Daoy (cell line): Measurements from ENCODE around the gene OLIG1. TPM values are rescaled to one million over a fixed set of nuclear protein-coding genes. Genes with fewer than 3 reads are reported as not detected.

Experiments
- DNase-seq: peaks from one replicate; pipeline ENCODE4 v3.0.0-alpha.2; 2015; ENCODE audit warnings: low read depth
- total RNA-seq: library from RNA; depleted of rRNA; stranded (reverse); fragments of >200 nt; shearing (Covaris generic); gene quantifications from 2 replicates; pipeline ENCODE4 v1.2.3, GENCODE V29; 2014; rRNA removed

The OLIG1 gene
- total RNA-seq, 1 experiment from 2014 or later = not detected

DNA sequence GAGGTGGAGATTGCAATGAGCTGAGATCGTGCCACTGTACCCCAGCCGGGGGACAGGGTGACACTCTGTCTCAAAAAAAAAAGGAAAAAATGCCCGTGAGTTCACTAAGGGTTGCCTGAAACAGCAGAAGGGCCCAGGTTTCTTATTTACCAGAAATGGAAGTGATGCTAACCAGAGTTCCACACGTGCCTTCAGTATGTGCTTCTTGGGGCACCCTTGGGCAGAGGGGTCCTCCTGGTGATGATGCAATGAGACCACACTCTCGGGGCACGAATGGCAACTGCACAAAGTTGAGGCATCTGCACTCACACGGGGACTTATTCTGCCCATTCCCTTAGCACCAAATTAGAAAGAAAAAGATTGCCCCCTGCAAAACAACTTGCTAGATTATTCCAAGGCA is 29.2 kb downstream of the OLIG1 start:
- no peak for DNase-seq

- DNase-seq = no peak
Measured at GRCh38 chr21:33101300-33101911, 31.5 kb downstream of the OLIG1 start.

GRCh38 chr21:33105088-33105487 is 35.1 kb downstream of the OLIG1 start:
- DNase-seq = no peak

- DNase-seq = no peak
Measured at GRCh38 chr21:33108228-33108627, 38.3 kb downstream of the OLIG1 start.

GRCh38 chr21:33109574-33110339 is 39.8 kb downstream of the OLIG1 start:
- peak; percentile 52 for DNase-seq

GRCh38 chr21:33110340-33110715 is 40.4 kb downstream of the OLIG1 start:
- DNase-seq = no peak

GRCh38 chr21:33111577-33111976 is 41.6 kb downstream of the OLIG1 start:
- no peak for DNase-seq

GRCh38 chr21:33112151-33112550 is 42.2 kb downstream of the OLIG1 start:
- no peak for DNase-seq

GRCh38 chr21:33112681-33113080 is 42.7 kb downstream of the OLIG1 start:
- no peak for DNase-seq

DNA sequence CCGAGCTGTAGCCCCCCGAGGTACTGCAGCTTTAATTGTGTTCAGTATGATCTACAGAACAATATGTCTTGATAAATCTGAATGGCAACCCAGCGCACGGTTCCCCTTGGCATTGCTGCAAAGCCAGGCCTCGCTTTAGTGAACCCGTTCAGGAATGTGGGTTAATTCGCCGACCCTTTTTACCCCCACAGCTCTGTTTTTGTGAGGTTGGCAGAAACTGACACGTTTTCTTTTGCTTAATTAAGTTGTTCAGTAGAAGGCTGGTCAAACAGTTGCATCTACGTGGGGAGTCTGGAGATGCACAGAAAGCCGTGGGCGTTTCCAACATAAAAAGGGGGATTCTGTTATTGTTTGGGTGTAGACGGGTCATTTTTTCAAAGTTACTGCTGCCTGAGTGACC is 43.2 kb downstream of the OLIG1 start:
- DNase-seq = no peak

DNA sequence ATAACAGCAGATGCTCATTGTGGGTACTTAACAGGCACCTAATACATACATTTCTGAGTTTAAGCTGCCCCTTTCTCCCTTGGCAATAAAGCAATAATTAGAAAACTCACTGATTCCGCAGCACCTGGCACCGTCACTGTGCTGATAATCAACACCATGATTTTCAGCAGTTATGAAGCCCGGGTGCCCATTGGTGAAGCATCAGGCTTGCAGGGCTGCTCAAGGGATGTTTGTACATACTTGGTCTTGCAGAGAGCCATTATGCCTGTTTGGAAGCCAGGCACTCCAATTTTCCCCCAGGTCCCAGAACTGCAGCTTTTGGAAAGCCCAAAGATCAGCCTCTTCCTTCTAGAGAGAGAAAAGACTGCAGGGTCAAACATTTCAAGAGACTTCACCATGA is 44.3 kb downstream of the OLIG1 start:
- no peak for DNase-seq

GRCh38 chr21:33115631-33116510 is 45.9 kb downstream of the OLIG1 start:
- DNase-seq = no peak

GRCh38 chr21:33116676-33117075 is 46.7 kb downstream of the OLIG1 start:
- no peak for DNase-seq

- DNase-seq = no peak
Measured at GRCh38 chr21:33117101-33117888, 47.4 kb downstream of the OLIG1 start.

Other genes with a start within 250 kb of the OLIG1 start
- gene OLIG2, start 44.2 kb upstream of the OLIG1 start, total RNA-seq = 1.3 and 3.1 TPM in 2 replicates
- 4.7 and 8.0 TPM in 2 replicates for gene IFNAR2, start 159.8 kb downstream of the OLIG1 start, total RNA-seq
- gene IL10RB, start 196.2 kb downstream of the OLIG1 start, total RNA-seq = 23.9 and 26.5 TPM in 2 replicates